Natural killer cell (primary cell): ENCODE data around the gene DUSP10. TPM values are rescaled to one million over a fixed set of nuclear protein-coding genes. Genes with fewer than 3 reads are reported as not detected.
A peak's percentile ranks its signal among the peaks of the same experiment; 100 is the strongest.

Experiments
- ATAC-seq, 3 donors: fragments of 150-1000 bp in 2 of 3; fragments of 200-7000 bp in 1 of 3; cut with Tn5 transposase; 1 replicate in 1 of 3; 2 replicates in 2 of 3; pipeline ENCODE4 v1.10.0; 2021; ENCODE audit warnings: mild to moderate bottlenecking in 2 of 3, moderate library complexity in 2 of 3
- DNase-seq, 2 donors: peaks; one replicate each; pipeline versions ENCODE4 v3.0.0 to v3.0.0-alpha.2; 2013 to 2021; ENCODE audit warnings: mixed read lengths in 1 of 2
- H3K27ac ChIP-seq: one replicate; pipeline ENCODE4 v1.5.1; 2013; ENCODE audit warnings: mild to moderate bottlenecking, low read length
- H3K27me3 ChIP-seq: one replicate; pipeline ENCODE4 v1.6.1; 2013; ENCODE audit warnings: low read length; ENCODE audit not compliant: control insufficient read depth, insufficient read depth
- H3K36me3 ChIP-seq: one replicate; pipeline ENCODE4 v1.6.1; 2013; ENCODE audit warnings: low read length; ENCODE audit not compliant: control insufficient read depth, insufficient read depth
- H3K4me1 ChIP-seq: one replicate; pipeline ENCODE4 v1.6.1; 2013; ENCODE audit warnings: low read length; ENCODE audit not compliant: control insufficient read depth, insufficient read depth
- H3K4me3 ChIP-seq: one replicate; pipeline ENCODE4 v1.5.1; 2013; ENCODE audit warnings: low read length
- H3K9me3 ChIP-seq: one replicate; pipeline ENCODE4 v1.6.1; 2013; ENCODE audit warnings: low read length; ENCODE audit not compliant: control insufficient read depth, insufficient read depth
- H3K27ac Mint-ChIP-seq, 2 donors: one replicate each; pipeline ENCODE4 v1.8.0; 2022; ENCODE audit warnings: mild to moderate bottlenecking in 2 of 2, mixed read lengths in 2 of 2, moderate library complexity in 1 of 2
- H3K27me3 Mint-ChIP-seq, 2 donors: one replicate each; pipeline ENCODE4 v1.8.0; 2022; ENCODE audit warnings: low read depth in 2 of 2, mixed read lengths in 2 of 2
- H3K36me3 Mint-ChIP-seq: one replicate; pipeline ENCODE4 v1.8.0; 2022; ENCODE audit warnings: mixed read lengths
- H3K4me1 Mint-ChIP-seq, 2 donors: one replicate each; pipeline ENCODE4 v1.8.0; 2022; ENCODE audit warnings: mixed read lengths in 2 of 2
- H3K4me3 Mint-ChIP-seq: one replicate; pipeline ENCODE4 v1.8.0; 2022; ENCODE audit warnings: mild to moderate bottlenecking, moderate library complexity, mixed read lengths
- H3K9me3 Mint-ChIP-seq, 2 donors: one replicate each; pipeline ENCODE4 v1.8.0; 2022; ENCODE audit warnings: mixed read lengths in 2 of 2
- WGBS: methylation state at CpG from one replicate; pipeline ENCODE4 v1.1.7; 2013; ENCODE audit warnings: missing lambda C conversion rate; ENCODE audit not compliant: insufficient coverage; 5-methylcytosine and 5-hydroxymethylcytosine counted together
- intact Hi-C: fragments of 100-400 bp; cut with micrococcal nuclease; formaldehyde crosslinking; loops from one replicate; pipeline ENCODE4 v1.14.2; 2022
- total RNA-seq, 4 donors: library from RNA; stranded (reverse); fragments of 120-200 nt in 1 of 4; gene quantifications; one replicate each; pipeline versions ENCODE4 v1.2.3 to v1.2.4, GENCODE V29; 2013 to 2022
- TF ChIP-seq, protein P1 (sequence below): fragments of 200-600 bp; IDR thresholded peaks from one replicate; pipeline ENCODE4 v1.8.0; 2022; ENCODE audit warnings: antibody characterized with exemption

Gene DUSP10
- total RNA-seq, 3 donors from 2014 or later (not counting 1 experiment from before 2014, with no cell fraction given) = 109 to 231 (median 210) TPM

DNA sequence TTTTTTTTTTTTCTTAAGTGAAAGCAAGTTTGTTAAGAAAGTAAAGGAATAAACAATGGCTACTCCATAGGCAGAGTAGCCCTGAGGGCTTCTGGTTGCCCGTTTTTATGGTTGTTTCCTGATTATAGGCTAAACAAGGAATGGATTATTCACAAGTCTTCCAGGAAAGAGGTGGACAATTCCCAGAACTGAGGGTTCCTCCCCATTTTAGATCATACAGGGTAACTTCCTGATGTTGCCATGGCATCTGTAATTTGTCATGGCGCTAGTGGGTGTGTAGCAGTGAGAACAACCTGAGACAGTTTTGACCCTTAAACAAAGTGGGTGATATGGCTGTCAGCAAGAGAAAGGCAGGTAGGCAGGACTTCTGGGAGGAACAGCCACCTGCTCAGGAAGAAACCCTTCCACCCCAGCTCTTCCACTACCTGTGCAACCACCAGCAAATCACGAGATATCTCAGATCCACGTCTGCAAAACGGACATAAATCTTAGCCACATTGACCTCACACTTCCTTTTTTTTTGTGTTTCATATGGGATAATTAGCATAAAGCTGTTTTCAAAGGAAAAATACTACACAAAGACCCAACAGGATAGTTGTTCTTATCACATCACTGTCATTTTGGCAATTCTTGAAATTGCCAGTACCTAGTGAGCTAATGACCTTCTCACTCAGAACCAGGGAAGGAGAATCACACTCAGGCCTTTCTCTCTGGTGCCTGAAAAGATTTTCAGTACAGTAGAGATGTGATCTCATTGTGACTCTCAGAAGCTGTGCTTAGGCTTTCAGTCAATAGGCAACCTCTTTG lies 34.8 kb upstream of the DUSP10 start:
- TF ChIP-seq, protein P1, sequence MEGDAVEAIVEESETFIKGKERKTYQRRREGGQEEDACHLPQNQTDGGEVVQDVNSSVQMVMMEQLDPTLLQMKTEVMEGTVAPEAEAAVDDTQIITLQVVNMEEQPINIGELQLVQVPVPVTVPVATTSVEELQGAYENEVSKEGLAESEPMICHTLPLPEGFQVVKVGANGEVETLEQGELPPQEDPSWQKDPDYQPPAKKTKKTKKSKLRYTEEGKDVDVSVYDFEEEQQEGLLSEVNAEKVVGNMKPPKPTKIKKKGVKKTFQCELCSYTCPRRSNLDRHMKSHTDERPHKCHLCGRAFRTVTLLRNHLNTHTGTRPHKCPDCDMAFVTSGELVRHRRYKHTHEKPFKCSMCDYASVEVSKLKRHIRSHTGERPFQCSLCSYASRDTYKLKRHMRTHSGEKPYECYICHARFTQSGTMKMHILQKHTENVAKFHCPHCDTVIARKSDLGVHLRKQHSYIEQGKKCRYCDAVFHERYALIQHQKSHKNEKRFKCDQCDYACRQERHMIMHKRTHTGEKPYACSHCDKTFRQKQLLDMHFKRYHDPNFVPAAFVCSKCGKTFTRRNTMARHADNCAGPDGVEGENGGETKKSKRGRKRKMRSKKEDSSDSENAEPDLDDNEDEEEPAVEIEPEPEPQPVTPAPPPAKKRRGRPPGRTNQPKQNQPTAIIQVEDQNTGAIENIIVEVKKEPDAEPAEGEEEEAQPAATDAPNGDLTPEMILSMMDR = no peak
- DNase-seq (peak in 1 of 2 donors; percentile 25), ATAC-seq (no peak)
- Histone ChIP-seq H3K4me1 (peaks cover 56% of the 10 kb centered on the region), H3K27me3 (no peaks in the 10 kb centered on the region), H3K4me3 (no peak overlapping the region), H3K36me3 (no peaks in the 10 kb centered on the region), H3K27ac (peak overlapping the region; percentile 84), H3K9me3 (no peaks in the 10 kb centered on the region)
- Mint-ChIP-seq H3K27me3 (no peaks in the 10 kb centered on the region), H3K27ac (peak overlapping the region; percentile 90 to 99), H3K4me3 (peak overlapping the region; percentile 68), H3K9me3 (no peaks in the 10 kb centered on the region), H3K4me1 (peaks cover 62 to 64% of the 10 kb centered on the region in 2 donors), H3K36me3 (no peaks in the 10 kb centered on the region)
- 56% methylated on average over 2 of the region's 5 CpGs for WGBS
- intact Hi-C loops = loop anchor here (1.0 kb wide), 1 partner anchor 64 kb away; no protein-coding TSS in a partner anchor

DNA sequence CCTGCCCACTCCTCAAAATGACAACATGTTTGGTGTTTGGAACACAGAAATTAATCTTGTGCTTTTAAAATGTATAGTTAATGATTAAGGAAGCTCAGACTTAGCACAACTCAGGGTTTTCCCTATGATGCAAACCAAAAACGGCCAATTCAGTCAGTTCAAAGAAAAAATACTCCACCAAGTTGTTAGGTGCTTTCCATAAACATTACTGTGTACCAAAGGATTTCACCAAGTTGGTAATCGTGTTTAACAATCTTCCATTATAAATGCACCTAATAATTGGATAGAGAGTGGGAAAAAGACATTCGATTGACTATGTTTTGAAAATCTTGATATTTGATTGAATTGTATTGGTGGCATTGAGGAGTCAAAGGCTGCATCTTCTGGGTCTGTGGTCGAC lies 33.3 kb upstream of the DUSP10 start:
- peak overlapping the region; percentile 90 to 99 for H3K27ac Mint-ChIP-seq
- Histone ChIP-seq H3K27me3 (no peaks in the 10 kb centered on the region), H3K4me3 (no peak overlapping the region), H3K27ac (no peak overlapping the region), H3K9me3 (no peaks in the 10 kb centered on the region), H3K36me3 (no peaks in the 10 kb centered on the region), H3K4me1 (peaks cover 43% of the 10 kb centered on the region)
- H3K36me3 Mint-ChIP-seq = no peaks in the 10 kb centered on the region
- H3K9me3 Mint-ChIP-seq = no peaks in the 10 kb centered on the region
- no peak overlapping the region for H3K4me3 Mint-ChIP-seq
- H3K4me1 Mint-ChIP-seq = peaks cover 50 to 56% of the 10 kb centered on the region in 2 donors
- 75% methylated on average over 3 of the region's 4 CpGs for WGBS
- TF ChIP-seq, protein P1 = no peak
- ATAC-seq = no peak
- intact Hi-C loops = no loop called here
- no peaks in the 10 kb centered on the region for H3K27me3 Mint-ChIP-seq
- no peak for DNase-seq

DNA sequence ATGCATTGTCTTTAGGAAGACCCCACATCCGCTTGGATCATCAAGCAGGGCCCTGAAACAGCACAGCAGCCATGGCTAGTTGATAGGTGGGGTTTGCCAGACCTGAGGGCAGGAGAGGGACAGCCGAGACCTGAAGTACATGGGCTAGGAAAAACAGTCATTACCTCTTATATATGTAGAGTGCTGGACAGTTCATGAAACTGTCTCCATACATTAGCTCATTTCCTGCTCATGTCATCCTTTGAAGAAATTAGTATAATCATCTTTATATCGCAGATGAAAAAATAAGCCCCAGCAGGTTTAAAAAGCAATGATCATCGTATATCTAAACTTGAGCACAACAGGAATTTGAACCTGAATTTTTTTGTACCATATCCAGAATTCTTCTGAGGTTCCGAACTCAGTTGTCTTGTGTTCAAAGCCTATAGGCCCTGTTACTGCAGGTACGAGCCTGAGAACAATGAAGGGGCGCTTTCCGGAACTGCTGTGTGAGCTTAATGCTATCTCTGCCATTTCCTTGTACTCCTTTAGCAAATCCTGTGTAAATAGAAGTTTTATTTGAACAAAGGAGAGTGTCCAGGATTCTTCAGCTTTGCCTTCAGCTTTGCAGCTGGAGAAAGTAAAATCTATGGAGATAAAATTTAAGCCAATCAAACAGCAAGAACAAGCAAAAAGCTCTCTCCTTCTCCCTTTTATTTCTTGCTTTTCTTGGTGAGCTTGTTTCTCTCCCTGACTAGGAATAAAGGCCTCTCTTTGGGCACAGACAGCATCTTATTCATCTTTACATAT lies 32.4 kb upstream of the DUSP10 start:
- Mint-ChIP-seq H3K36me3 (no peaks in the 10 kb centered on the region), H3K9me3 (no peaks in the 10 kb centered on the region), H3K4me1 (peaks cover 45 to 47% of the 10 kb centered on the region in 2 donors), H3K4me3 (no peak overlapping the region), H3K27me3 (no peaks in the 10 kb centered on the region), H3K27ac (peak overlapping the region; percentile 90 to 99)
- Histone ChIP-seq H3K9me3 (no peaks in the 10 kb centered on the region), H3K4me1 (peaks cover 33% of the 10 kb centered on the region), H3K4me3 (no peak overlapping the region), H3K36me3 (no peaks in the 10 kb centered on the region), H3K27ac (no peak overlapping the region), H3K27me3 (no peaks in the 10 kb centered on the region)
- WGBS = 94% methylated on average over 7 of the region's 8 CpGs
- DNase-seq = no peak
- intact Hi-C loops = no loop called here
- TF ChIP-seq, protein P1 = no peak
- no peak for ATAC-seq
